DMS79 treated with DMSO at 0.1 percent for 48 hours (cell line): Measurements from ENCODE around the gene GP1BB.

Source experiments
- DNase-seq: peaks from one replicate; lab custom pipeline; 2025; lab: John Stamatoyannopoulos, UW

Gene GP1BB

GRCh38 chr22:19742160-19743066, 19.1 kb downstream of the GP1BB start:
- no peak for DNase-seq

- DNase-seq, result no peak
Measured at GRCh38 chr22:19743081-19743480, 19.7 kb downstream of the GP1BB start.

GRCh38 chr22:19743651-19744050, 20.3 kb downstream of the GP1BB start:
- DNase-seq, result no peak

- DNase-seq, result no peak
Measured at GRCh38 chr22:19744350-19745006, 21.1 kb downstream of the GP1BB start.

GRCh38 chr22:19745155-19746101, 22.1 kb downstream of the GP1BB start:
- DNase-seq, result no peak

- DNase-seq, result no peak
Measured at GRCh38 chr22:19746726-19747125, 23.4 kb downstream of the GP1BB start.

- DNase-seq, result no peak
Measured at GRCh38 chr22:19747551-19747950, 24.2 kb downstream of the GP1BB start.

GRCh38 chr22:19748139-19748538, 24.8 kb downstream of the GP1BB start:
- DNase-seq, result no peak

GRCh38 chr22:19748991-19749664, 25.8 kb downstream of the GP1BB start:
- DNase-seq, result no peak

- DNase-seq, result no peak
Measured at GRCh38 chr22:19749876-19750275, 26.5 kb downstream of the GP1BB start.

- DNase-seq, result no peak
Measured at GRCh38 chr22:19750507-19751490, 27.5 kb downstream of the GP1BB start.

- DNase-seq, result no peak
Measured at GRCh38 chr22:19751497-19752245, 28.3 kb downstream of the GP1BB start.

GRCh38 chr22:19753090-19753842, 29.9 kb downstream of the GP1BB start:
- no peak for DNase-seq

GRCh38 chr22:19753996-19754700, 30.8 kb downstream of the GP1BB start:
- DNase-seq, result no peak

- no peak for DNase-seq
Measured at GRCh38 chr22:19754701-19755144, 31.4 kb downstream of the GP1BB start.

- DNase-seq, result no peak
Measured at GRCh38 chr22:19755145-19755710, 31.9 kb downstream of the GP1BB start.

- no peak for DNase-seq
Measured at GRCh38 chr22:19755722-19756287, 32.5 kb downstream of the GP1BB start.
